SU-DHL-6 (cell line): Measurements from ENCODE around the gene ST6GAL1.

Experiments used
- H2AFZ ChIP-seq: fragments of 200-600 bp; sonication (generic); 2 replicates; pipeline ENCODE4 v1.6.1; 2014; ENCODE audit warnings: low read depth, mild to moderate bottlenecking, moderate library complexity, mixed read lengths, antibody characterized with exemption, low read length; ENCODE audit not compliant: severe bottlenecking
- H3F3A ChIP-seq: fragments of 200-600 bp; shearing (Covaris generic); 2 replicates; pipeline ENCODE4 v1.6.0; 2016; ENCODE audit warnings: antibody characterized with exemption, mild to moderate bottlenecking; ENCODE audit not compliant: insufficient read depth
- H3K27ac ChIP-seq: fragments of 200-600 bp; sonication (generic); 2 replicates; pipeline ENCODE4 v1.5.1; 2016; ENCODE audit warnings: low read depth, mild to moderate bottlenecking, low read length, moderate library complexity, mixed read lengths
- H3K27me3 ChIP-seq: fragments of 200-600 bp; sonication (generic), shearing (Covaris generic); 2 replicates; pipeline ENCODE4 v1.6.0; 2014; ENCODE audit warnings: mild to moderate bottlenecking, low read length
- H3K36me3 ChIP-seq: fragments of 200-600 bp; sonication (generic); 2 replicates; pipeline ENCODE4 v1.6.1; 2014; ENCODE audit warnings: mild to moderate bottlenecking, low read length, mixed read lengths
- H3K4me2 ChIP-seq: fragments of 300-600, 200-600 bp; shearing (Covaris generic), sonication (generic); 2 replicates; pipeline ENCODE4 v1.6.0; 2014; ENCODE audit warnings: low read length, low read depth, mild to moderate bottlenecking; ENCODE audit not compliant: poor library complexity, severe bottlenecking
- H3K4me3 ChIP-seq: fragments of 200-600 bp; sonication (generic); 2 replicates; pipeline ENCODE4 v1.5.1; 2014; ENCODE audit warnings: antibody characterized with exemption, low read length, mild to moderate bottlenecking, mixed read lengths; ENCODE audit not compliant: insufficient read depth, poor library complexity, severe bottlenecking
- H3K79me2 ChIP-seq: fragments of 200-600 bp; sonication (generic); 2 replicates; pipeline ENCODE4 v1.6.1; 2014; ENCODE audit warnings: mild to moderate bottlenecking, low read length, moderate library complexity; ENCODE audit not compliant: insufficient read depth
- H3K9ac ChIP-seq: fragments of 200-600 bp; sonication (generic); 2 replicates; pipeline ENCODE4 v1.7.0; 2014; ENCODE audit warnings: mild to moderate bottlenecking, low read length
- H3K9me2 ChIP-seq: fragments of 200-600 bp; sonication (generic); replicated peaks from 2 replicates; pipeline ENCODE4 v1.6.1; 2014; ENCODE audit warnings: low read length; ENCODE audit not compliant: insufficient read depth
- H3K9me3 ChIP-seq: fragments of 200-600 bp; sonication (generic); 2 replicates; pipeline ENCODE4 v1.6.1; 2014; ENCODE audit warnings: low read length, mixed read lengths; ENCODE audit not compliant: insufficient read depth
- H4K20me1 ChIP-seq: fragments of 200-600 bp; sonication (generic); 2 replicates; pipeline ENCODE4 v1.6.1; 2014; ENCODE audit warnings: low read depth, mild to moderate bottlenecking, antibody characterized with exemption, low read length, moderate library complexity, mixed read lengths
- CTCF ChIP-seq: fragments of 200-600 bp; sonication (generic); IDR thresholded peaks from one replicate; pipeline ENCODE4 v1.5.1; 2017; ENCODE audit warnings: antibody characterized with exemption, mild to moderate bottlenecking, low read length, moderate library complexity; ENCODE audit not compliant: insufficient read depth, poor library complexity, severe bottlenecking
- EZH2phosphoT487 ChIP-seq: fragments of 200-600 bp; sonication (generic), shearing (Covaris generic); conservative IDR thresholded peaks from 2 replicates; pipeline ENCODE4 v1.6.1; 2018; ENCODE audit warnings: mild to moderate bottlenecking, antibody characterized with exemption, low read length, moderate library complexity, mixed read lengths

Gene ST6GAL1

GRCh38 chr3:187112934-187113793 lies 182.8 kb downstream of the ST6GAL1 start:
- Histone ChIP-seq H3K36me3 (no peaks in the 10 kb centered on the region), H3F3A (no peaks in the 10 kb centered on the region), H4K20me1 (no peaks in the 10 kb centered on the region), H3K27ac (no peak overlapping the region), H3K9me3 (no peaks in the 10 kb centered on the region), H3K4me2 (no peak overlapping the region), H3K79me2 (no peaks in the 10 kb centered on the region), H3K9me2 (no peaks in the 10 kb centered on the region), H3K4me3 (no peak overlapping the region), H3K27me3 (no peaks in the 10 kb centered on the region), H2AFZ (no peak overlapping the region), H3K9ac (no peak overlapping the region)
- TF ChIP-seq EZH2phosphoT487 (no peak), CTCF (peak; percentile 61)

GRCh38 chr3:187114511-187114910 lies 184.2 kb downstream of the ST6GAL1 start:
- no peaks in the 10 kb centered on the region for H3K9me2 ChIP-seq

GRCh38 chr3:187120326-187120725 lies 190.0 kb downstream of the ST6GAL1 start:
- H3K79me2 ChIP-seq = peaks cover 12% of the 10 kb centered on the region; the same call in 1 of the 2 replicates
- no peak overlapping the region for H3K4me3 ChIP-seq
- no peaks in the 10 kb centered on the region for H3K9me3 ChIP-seq
- H4K20me1 ChIP-seq = no peaks in the 10 kb centered on the region
- H2AFZ ChIP-seq = no peak overlapping the region
- H3K36me3 ChIP-seq = 0 out of 2 replicates have a peak, but pooled peaks cover 4% of the 10 kb centered on the region
- no peak overlapping the region for H3K27ac ChIP-seq
- no peaks in the 10 kb centered on the region for H3F3A ChIP-seq
- H3K4me2 ChIP-seq = no peak overlapping the region
- no peaks in the 10 kb centered on the region for H3K9me2 ChIP-seq
- no peak overlapping the region for H3K9ac ChIP-seq
- no peaks in the 10 kb centered on the region for H3K27me3 ChIP-seq
- no peak for TF ChIP-seq CTCF

More at GRCh38 chr3:187114511-187114910, 184.2 kb downstream of the ST6GAL1 start:
- Histone ChIP-seq H3K27me3 (no peaks in the 10 kb centered on the region), H3K9ac (no peak overlapping the region), H3K27ac (no peak overlapping the region), H3K4me2 (no peak overlapping the region), H3F3A (no peaks in the 10 kb centered on the region), H3K79me2 (no peaks in the 10 kb centered on the region), H4K20me1 (no peaks in the 10 kb centered on the region), H3K4me3 (no peak overlapping the region), H2AFZ (no peak overlapping the region), H3K9me3 (no peaks in the 10 kb centered on the region), H3K36me3 (no peaks in the 10 kb centered on the region)
- TF ChIP-seq EZH2phosphoT487 = no peak
- no peak for TF ChIP-seq CTCF
